Nephron (organoid): ENCODE data around the gene OXT.

Experiments
- H3K27ac Mint-ChIP-seq, 3 experiments: 2 replicates each; pipeline ENCODE4 v1.8.0; 2020; ENCODE audit warnings: mixed read lengths in 3 of 3, mild to moderate bottlenecking in 2 of 3, moderate library complexity in 1 of 3
- H3K27me3 Mint-ChIP-seq: 2 replicates; pipeline ENCODE4 v1.8.0; 2021; ENCODE audit warnings: low read depth, mild to moderate bottlenecking, moderate library complexity, mixed read lengths
- H3K36me3 Mint-ChIP-seq: 2 replicates; pipeline ENCODE4 v1.8.0; 2020; ENCODE audit warnings: low read depth, mixed read lengths
- H3K4me1 Mint-ChIP-seq: 2 replicates; pipeline ENCODE4 v1.8.0; 2020; ENCODE audit warnings: mixed read lengths
- H3K4me3 Mint-ChIP-seq, 3 experiments: 2 replicates each; pipeline ENCODE4 v1.8.0; 2020; ENCODE audit warnings: mild to moderate bottlenecking in 3 of 3, mixed read lengths in 3 of 3, moderate library complexity in 2 of 3
- H3K9me3 Mint-ChIP-seq: 2 replicates; pipeline ENCODE4 v1.8.0; 2020; ENCODE audit warnings: mixed read lengths
- CTCF ChIP-seq, 3 experiments: fragments of 200-600 bp; sonication (generic); IDR thresholded peaks; one replicate each; pipeline ENCODE4 v1.5.0; 2021; ENCODE audit warnings: antibody characterized with exemption in 3 of 3; ENCODE audit not compliant: unreplicated experiment in 3 of 3

The OXT gene

GRCh38 chr20:3037654-3038053, 33.8 kb upstream of the OXT start:
- Mint-ChIP-seq H3K9me3 (no peaks in the 10 kb centered on the region), H3K36me3 (peaks cover 51% of the 10 kb centered on the region), H3K4me3 (no peak overlapping the region), H3K27ac (no peak overlapping the region), H3K27me3 (no peaks in the 10 kb centered on the region), H3K4me1 (peaks cover 14% of the 10 kb centered on the region)
- TF ChIP-seq CTCF (IDR thresholded peaks at IDR 0.05; ENCODE audit: unreplicated experiment in 3 of 3): no peak

GRCh38 chr20:3038454-3038853, 33.0 kb upstream of the OXT start:
- no peak overlapping the region for H3K4me3 Mint-ChIP-seq
- H3K36me3 Mint-ChIP-seq: peaks cover 51% of the 10 kb centered on the region
- H3K9me3 Mint-ChIP-seq: no peaks in the 10 kb centered on the region
- H3K27ac Mint-ChIP-seq: no peak overlapping the region
- TF ChIP-seq CTCF (IDR thresholded peaks at IDR 0.05; ENCODE audit: unreplicated experiment in 3 of 3): no peak
- H3K27me3 Mint-ChIP-seq: no peaks in the 10 kb centered on the region
- peaks cover 15% of the 10 kb centered on the region for H3K4me1 Mint-ChIP-seq

GRCh38 chr20:3039426-3039825, 32.0 kb upstream of the OXT start:
- H3K36me3 Mint-ChIP-seq: peaks cover 47% of the 10 kb centered on the region
- H3K27ac Mint-ChIP-seq: peak overlapping the region; percentile 6 to 33 (median 23)
- TF ChIP-seq CTCF (IDR thresholded peaks at IDR 0.05; ENCODE audit: unreplicated experiment in 3 of 3): no peak

GRCh38 chr20:3040086-3040485, 31.3 kb upstream of the OXT start:
- Mint-ChIP-seq H3K4me1 (peaks cover 24% of the 10 kb centered on the region), H3K27me3 (no peaks in the 10 kb centered on the region), H3K4me3 (no peak overlapping the region), H3K9me3 (no peaks in the 10 kb centered on the region), H3K36me3 (peaks cover 41% of the 10 kb centered on the region), H3K27ac (peak overlapping the region; percentile 14 to 33 (median 23))
- TF ChIP-seq CTCF (IDR thresholded peaks at IDR 0.05; ENCODE audit: unreplicated experiment in 3 of 3): no peak

More at GRCh38 chr20:3039426-3039825, 32.0 kb upstream of the OXT start:
- Mint-ChIP-seq H3K9me3 (no peaks in the 10 kb centered on the region), H3K4me1 (peaks cover 21% of the 10 kb centered on the region), H3K27me3 (no peaks in the 10 kb centered on the region), H3K4me3 (peak overlapping the region in 1 of 3 experiments; percentile 6)

GRCh38 chr20:3041854-3042409, 29.5 kb upstream of the OXT start:
- Mint-ChIP-seq H3K36me3 (peaks cover 29% of the 10 kb centered on the region), H3K9me3 (no peaks in the 10 kb centered on the region), H3K4me3 (peak overlapping the region; percentile 81 to 88 (median 81)), H3K4me1 (peaks cover 30% of the 10 kb centered on the region), H3K27me3 (no peaks in the 10 kb centered on the region), H3K27ac (peak overlapping the region; percentile 94 to 98 (median 98))
- no peak for TF ChIP-seq CTCF (IDR thresholded peaks at IDR 0.05; ENCODE audit: unreplicated experiment in 3 of 3)

GRCh38 chr20:3042625-3043024, 28.8 kb upstream of the OXT start:
- peaks cover 31% of the 10 kb centered on the region for H3K36me3 Mint-ChIP-seq
- peak overlapping the region; percentile 81 to 88 (median 81) for H3K4me3 Mint-ChIP-seq
- TF ChIP-seq CTCF (IDR thresholded peaks at IDR 0.05; ENCODE audit: unreplicated experiment in 3 of 3): no peak
- no peaks in the 10 kb centered on the region for H3K27me3 Mint-ChIP-seq
- H3K27ac Mint-ChIP-seq: peak overlapping the region; percentile 94 to 98 (median 98)
- H3K4me1 Mint-ChIP-seq: peaks cover 32% of the 10 kb centered on the region
- no peaks in the 10 kb centered on the region for H3K9me3 Mint-ChIP-seq
